ENCODE measurements around the gene POLG2.
"Not testable (repeated sequence)": the region's sequence is repeated elsewhere in the genome, so short reads cannot be mapped to it uniquely, and the experiment has no call there.

POLG2 gene

GRCh38 chr17:64480951-64481350 lies 15.9 kb downstream of the POLG2 start:
- no peak for DNase-seq

- no peak for DNase-seq
These were observed 19.0 kb downstream of the POLG2 start for GRCh38 chr17:64477849-64478248.

- no peak for DNase-seq
These were observed 24.3 kb downstream of the POLG2 start for GRCh38 chr17:64472564-64472963.

GRCh38 chr17:64471440-64471839 lies 25.4 kb downstream of the POLG2 start:
- DNase-seq, result no peak

- DNase-seq, result no peak
These were observed 26.2 kb downstream of the POLG2 start for GRCh38 chr17:64470625-64471024.

GRCh38 chr17:64466834-64467233 lies 30.0 kb downstream of the POLG2 start:
- not testable (repeated sequence) for DNase-seq

- DNase-seq, result no peak
These were observed 30.7 kb downstream of the POLG2 start for GRCh38 chr17:64466019-64466735.

- no peak for DNase-seq
These were observed 35.1 kb downstream of the POLG2 start for GRCh38 chr17:64461788-64462187.

- no peak for DNase-seq
These were observed 35.9 kb downstream of the POLG2 start for GRCh38 chr17:64460955-64461354.

GRCh38 chr17:64459818-64460217 lies 37.0 kb downstream of the POLG2 start:
- DNase-seq, result not testable (repeated sequence)

GRCh38 chr17:64459284-64459747 lies 37.5 kb downstream of the POLG2 start:
- DNase-seq, result no peak

- no peak for DNase-seq
These were observed 38.1 kb downstream of the POLG2 start for GRCh38 chr17:64458756-64459155.

GRCh38 chr17:64457156-64457555 lies 39.7 kb downstream of the POLG2 start:
- DNase-seq, result no peak

GRCh38 chr17:64455993-64456885 lies 40.6 kb downstream of the POLG2 start:
- DNase-seq, result no peak

- no peak for DNase-seq
These were observed 47.3 kb downstream of the POLG2 start for GRCh38 chr17:64449545-64449944.

GRCh38 chr17:64448665-64449512 lies 48.0 kb downstream of the POLG2 start, which contains the start of gene MILR1:
Gene MILR1 (plus strand): TSS chr17:64449115. CDS start chr17:64449169, 54 bp downstream.
- DNase-seq, result no peak

- DNase-seq, result no peak
These were observed 49.3 kb downstream of the POLG2 start for GRCh38 chr17:64447526-64447925.

GRCh38 chr17:64443086-64443760 lies 53.6 kb downstream of the POLG2 start:
- DNase-seq, result no peak

GRCh38 chr17:64442541-64442971 lies 54.3 kb downstream of the POLG2 start:
- DNase-seq, result no peak

GRCh38 chr17:64441772-64442540 lies 54.9 kb downstream of the POLG2 start:
- DNase-seq, result no peak

GRCh38 chr17:64439956-64440355 lies 56.9 kb downstream of the POLG2 start:
- DNase-seq, result no peak

Data from cortex of kidney (tissue), 1 donor.